ENCODE data around the gene NOLC1. TPM values are rescaled to one million over a fixed set of nuclear protein-coding genes. Genes with fewer than 3 reads are reported as not detected.

NOLC1 gene
- total and polyA plus RNA-seq, 2 of the 4 experiments (the other 2 are of a cell fraction), result 43.2 to 55.3 TPM

GRCh38 chr10:102117391-102118159 lies 34.6 kb upstream of the NOLC1 start (continued):
- TF ChIP-seq MAZ (IDR thresholded peaks at IDR 0.05; ENCODE audit: borderline replicate concordance, low read depth, low read length), result no peak

GRCh38 chr10:102118867-102119266 lies 33.3 kb upstream of the NOLC1 start:
- dilution Hi-C loops (cut with HindIII; ENCODE audit: low sequenced_read_pairs, unreplicated experiment) (no loop called here), in situ Hi-C loops (cut with MboI; ENCODE audit: low sequenced_read_pairs) (no loop called here), intact Hi-C loops (cut with micrococcal nuclease) (no loop called here)
- Histone ChIP-seq H3K9ac (ENCODE audit: low read depth, low read length) (peak overlapping the region; percentile 80), H3K9me1 (ENCODE audit: insufficient read depth, low read length) (peaks cover 20% of the 10 kb centered on the region), H3K14ac (replicated peaks; ENCODE audit: low read depth, low read length) (peak overlapping the region; percentile 96), H3K56ac (ENCODE audit: extremely low read depth, insufficient read depth, low read length) (peak overlapping the region; percentile 13; the same call in 1 of the 2 replicates), H3K4me3 (ENCODE audit: insufficient read depth, low read depth, low read length) (peak overlapping the region; percentile 89), H3K4ac (ENCODE audit: low read depth, low read length) (peak overlapping the region; percentile 99), H2AK9ac (replicated peaks; ENCODE audit: low read depth, low read length, poor library complexity) (peak overlapping the region; percentile 99), H3K4me1 (ENCODE audit: control insufficient read depth, insufficient read depth, low read length) (peaks cover 32% of the 10 kb centered on the region), H3K4me2 (ENCODE audit: low read depth, low read length) (peak overlapping the region; percentile 88), H3K9me3 (ENCODE audit: control insufficient read depth, insufficient read depth, low read length) (no peaks in the 10 kb centered on the region), H4K8ac (ENCODE audit: low read depth in 2 of 2, low read length in 2 of 2) (peak overlapping the region; percentile 53 to 91; a peak in 3 of 4 replicates), H3K23ac (ENCODE audit: low read depth, low read length) (peak overlapping the region; percentile 98; the same call in 1 of the 2 replicates), H2BK5ac (ENCODE audit: low read depth, low read length, poor library complexity, severe bottlenecking) (peak overlapping the region; percentile 94), H4K20me1 (ENCODE audit: insufficient read depth, low read length) (peaks cover 21% of the 10 kb centered on the region), H3K79me1 (ENCODE audit: low read depth in 1 of 2, low read length in 2 of 2) (peaks cover 7 to 64% of the 10 kb centered on the region in 2 experiments; a peak in 2 of 4 replicates), H2AK5ac (ENCODE audit: low read depth, low read length) (peak overlapping the region; percentile 98; the same call in 1 of the 2 replicates), H4K91ac (ENCODE audit: insufficient read depth, low read depth, low read length) (peak overlapping the region; percentile 77), H3K27ac (ENCODE audit: insufficient read depth, low read length) (peak overlapping the region; percentile 91), H4K5ac (ENCODE audit: low read depth, low read length) (peak overlapping the region; percentile 50), H2BK20ac (ENCODE audit: low read depth, low read length) (0 out of 2 replicates have a peak overlapping the region, but pooled peaks have one; percentile 48), H2BK15ac (ENCODE audit: low read depth, low read length) (peak overlapping the region; percentile 41; the same call in 1 of the 3 replicates), H3K27me3 (ENCODE audit: control insufficient read depth, insufficient read depth, low read length) (no peaks in the 10 kb centered on the region), H3K36me3 (ENCODE audit: control insufficient read depth, insufficient read depth, low read length) (no peaks in the 10 kb centered on the region), H3K18ac (ENCODE audit: low read depth, low read length) (peak overlapping the region; percentile 45; the same call in 1 of the 2 replicates), H2AFZ (replicated peaks; ENCODE audit: low read length, poor library complexity) (peak overlapping the region; percentile 60), H2BK120ac (ENCODE audit: low read depth, low read length) (peak overlapping the region; percentile 87; the same call in 1 of the 2 replicates)
- DNase-seq (peak; percentile 20), ATAC-seq (ENCODE audit: low read depth) (no peak)
- TF ChIP-seq CEBPB (IDR thresholded peaks at IDR 0.05; ENCODE audit: low read depth, low read length), result no peak
- TF ChIP-seq RAD21 (IDR thresholded peaks at IDR 0.05; ENCODE audit: low read length), result no peak
- peak; percentile 50 for TF ChIP-seq USF2 (IDR thresholded peaks at IDR 0.05; ENCODE audit: low read depth, low read length)
- no peak for TF ChIP-seq RCOR1 (IDR thresholded peaks at IDR 0.05; ENCODE audit: insufficient replicate concordance, low read length)
- TF ChIP-seq SMC3 (IDR thresholded peaks at IDR 0.05; ENCODE audit: low read depth, low read length), result no peak
- no CpG with 5 or more reads among the region's 6 CpGs for WGBS, 2 experiments (ENCODE audit: extremely low coverage in 2 of 2, insufficient read length in 1 of 2)
- CTCF ChIA-PET, result interaction anchor here (0.5 to 1.0 kb wide), 2 partner anchors 51 to 72 kb away, joined by 3 to 5 read pairs; no protein-coding TSS in a partner anchor
- no TSS peak for BruUV-seq (replicated peaks)
- POLR2A ChIA-PET (ENCODE audit: unreplicated experiment), result interaction anchor here (0.7 to 0.8 kb wide), 3 partner anchors 9 to 20 kb away, joined by 3 read pairs; no protein-coding TSS in a partner anchor

All from IMR-90 (cell line).